GM10847 (cell line): ENCODE measurements around the gene BMERB1.

Experiments used
- POLR2A ChIP-seq: IDR thresholded peaks from 2 replicates; pipeline ENCODE4 v1.6.1; 2011; ENCODE audit not compliant: insufficient read length; ENCODE audit errors: extremely low read depth

BMERB1 gene

GRCh38 chr16:15586716-15587115 lies 152.3 kb downstream of the BMERB1 start:
- no peak for TF ChIP-seq POLR2A

DNA sequence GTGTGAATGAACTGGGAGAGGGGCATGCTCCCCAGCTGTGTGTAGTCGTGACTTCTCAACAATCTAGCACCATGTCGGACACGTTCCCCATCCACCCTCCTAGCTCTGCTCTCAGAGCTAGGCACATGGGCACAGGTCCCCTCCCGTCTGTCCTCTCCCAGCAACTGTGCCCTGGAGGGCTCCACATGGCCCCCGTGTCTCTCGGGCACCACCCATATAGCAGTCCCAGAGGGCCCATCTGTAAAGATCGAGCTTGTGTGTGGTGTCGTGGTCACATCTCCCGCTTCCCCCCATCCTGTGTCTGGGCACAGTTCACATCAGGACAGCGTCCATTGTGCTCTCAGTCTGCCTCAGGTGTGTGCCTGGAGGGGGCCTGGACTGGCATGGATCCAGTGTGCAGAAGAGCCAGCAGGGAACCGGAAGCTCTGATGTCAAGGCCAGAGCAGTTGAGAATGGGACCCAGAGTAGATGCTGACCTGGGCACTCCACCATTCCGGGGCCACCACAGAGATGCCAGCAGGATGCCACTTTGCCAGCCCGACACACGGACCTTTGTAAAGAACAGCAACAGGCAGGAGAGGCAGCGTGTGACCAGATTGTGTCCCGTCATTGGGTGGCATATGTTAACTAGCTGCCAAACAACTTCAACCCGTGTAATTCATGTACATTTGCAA lies 152.9 kb downstream of the BMERB1 start:
- no peak for TF ChIP-seq POLR2A

DNA sequence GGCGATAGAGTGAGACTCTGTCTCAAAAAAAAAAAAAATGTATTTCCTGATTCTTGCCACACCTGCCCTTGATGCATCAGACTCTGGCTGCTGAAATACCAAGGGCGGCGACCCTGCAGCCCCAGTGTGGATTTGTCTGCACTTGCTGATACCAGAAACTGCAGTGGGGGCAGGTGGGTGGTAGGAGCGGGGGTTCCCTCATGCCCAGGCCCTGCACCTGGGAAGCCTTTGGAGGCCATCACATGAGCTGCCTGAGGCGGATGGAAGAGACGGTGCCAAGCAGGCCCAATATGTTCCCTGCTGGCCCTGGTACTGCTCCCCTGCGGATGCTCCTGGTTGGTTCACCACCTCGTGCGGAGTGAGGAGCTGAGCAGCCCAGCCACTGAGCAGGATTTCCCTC lies 157.9 kb downstream of the BMERB1 start:
- no peak for TF ChIP-seq POLR2A

GRCh38 chr16:15593235-15593634 lies 158.8 kb downstream of the BMERB1 start:
- TF ChIP-seq POLR2A = no peak

GRCh38 chr16:15594711-15595320 lies 160.4 kb downstream of the BMERB1 start:
- TF ChIP-seq POLR2A = no peak

GRCh38 chr16:15597135-15597534 lies 162.7 kb downstream of the BMERB1 start:
- no peak for TF ChIP-seq POLR2A

GRCh38 chr16:15597822-15598647 lies 163.6 kb downstream of the BMERB1 start:
- no peak for TF ChIP-seq POLR2A

DNA sequence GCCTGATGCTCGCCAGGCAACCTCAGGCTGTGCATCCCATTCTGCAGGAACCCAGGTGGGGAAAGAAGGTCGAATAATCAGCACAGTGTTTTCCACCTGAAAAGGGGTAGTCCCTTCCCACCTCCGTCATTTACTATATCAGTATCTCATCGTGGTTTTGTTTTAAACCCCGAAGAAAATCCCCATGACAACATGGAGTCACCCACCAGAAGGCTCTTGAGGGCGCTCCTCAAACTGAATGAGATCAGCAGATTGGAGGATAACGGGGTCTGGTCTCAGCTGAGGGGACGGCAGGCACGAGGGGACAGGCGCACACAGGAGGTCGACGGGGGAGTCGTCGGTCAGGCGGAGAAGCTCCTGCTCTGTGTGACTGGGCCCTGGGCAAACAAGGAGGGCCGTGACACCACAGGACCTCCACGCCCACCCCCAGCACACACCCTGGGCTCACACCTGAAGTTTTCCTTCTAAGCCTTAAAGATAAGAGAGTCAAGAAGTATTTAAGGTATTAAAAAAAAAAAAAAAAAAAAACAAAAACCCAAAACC lies 164.3 kb downstream of the BMERB1 start:
- no peak for TF ChIP-seq POLR2A

GRCh38 chr16:15599303-15600070 lies 165.1 kb downstream of the BMERB1 start:
- no peak for TF ChIP-seq POLR2A

DNA sequence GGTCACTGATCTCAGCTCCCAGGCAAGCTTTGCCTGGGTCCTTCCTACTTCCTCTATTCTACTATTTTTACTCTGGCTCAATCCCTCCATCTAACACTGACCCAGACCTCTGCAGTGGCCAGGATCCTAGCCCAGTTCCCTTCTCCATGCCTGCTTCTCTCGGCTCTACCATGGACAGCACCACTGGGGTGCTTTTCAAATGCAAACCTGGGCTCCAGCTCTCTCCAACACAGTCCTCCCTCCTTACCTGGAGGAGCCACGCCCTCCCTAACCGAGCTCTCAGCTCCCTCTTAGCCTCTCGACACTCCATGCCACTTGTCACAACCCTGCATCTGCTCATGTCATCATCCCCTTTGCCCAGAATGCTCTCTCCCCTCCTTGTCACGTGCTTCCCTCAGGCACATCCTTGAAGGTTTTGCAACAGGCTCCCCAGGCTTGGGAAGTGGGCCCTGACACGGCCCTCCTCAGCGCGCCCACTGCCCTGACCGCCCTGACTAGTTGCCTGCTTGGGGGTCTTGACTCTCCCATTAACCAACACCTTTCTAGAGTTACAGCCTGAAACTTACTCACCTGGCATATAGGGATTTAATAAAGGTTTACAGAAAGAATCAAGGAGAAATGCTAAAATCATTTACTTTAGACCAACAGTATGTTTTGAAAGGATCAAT lies 167.0 kb downstream of the BMERB1 start:
- no peak for TF ChIP-seq POLR2A

- TF ChIP-seq POLR2A = no peak
Measured at GRCh38 chr16:15602285-15603044, 168.1 kb downstream of the BMERB1 start.

DNA sequence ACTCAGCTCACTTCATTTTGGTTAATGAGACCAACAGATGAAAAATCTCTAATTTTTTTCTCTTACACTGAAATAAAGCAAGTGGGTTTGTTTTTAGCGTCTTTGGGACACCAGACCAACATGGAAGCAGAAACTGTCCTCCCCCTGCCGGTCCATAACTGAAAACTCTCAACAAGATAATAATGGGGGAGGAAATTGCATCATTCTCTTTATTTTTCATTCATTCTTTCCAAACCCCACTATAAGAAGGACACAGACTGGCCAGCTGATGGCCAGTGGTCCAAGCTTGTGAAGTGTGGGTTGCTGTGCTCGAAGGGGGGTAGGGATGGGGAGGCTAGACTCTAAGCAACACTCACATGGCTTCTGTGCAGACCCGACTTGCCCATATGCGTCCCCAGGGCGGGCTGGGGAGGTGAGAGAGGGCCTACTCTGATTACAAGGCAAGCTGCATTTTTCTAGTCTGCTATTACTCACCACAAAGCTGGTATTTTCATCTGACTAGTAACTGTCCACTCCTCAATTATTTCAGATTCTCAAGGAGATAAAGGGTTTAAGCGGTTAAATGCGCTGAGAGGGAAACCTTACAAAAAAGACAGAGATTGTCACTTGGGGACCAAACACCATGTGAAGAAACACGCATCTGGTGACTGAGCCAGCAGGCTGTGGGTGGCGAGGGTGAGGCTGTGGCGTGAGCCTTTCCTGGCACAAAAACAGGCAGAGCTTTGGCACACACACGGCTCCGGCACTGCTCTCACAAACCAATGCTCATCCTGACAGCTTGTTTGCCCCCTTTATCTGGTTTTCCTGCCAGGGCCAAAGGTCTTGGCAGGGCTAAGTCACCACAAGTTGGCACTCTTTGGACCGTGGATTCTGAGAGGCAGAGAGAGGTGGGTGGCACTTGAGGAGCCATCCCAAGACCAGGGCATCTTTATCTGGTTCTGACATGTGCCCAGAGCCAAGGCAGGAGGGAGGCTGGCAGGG lies 170.4 kb downstream of the BMERB1 start:
- TF ChIP-seq POLR2A = no peak
